Right renal pelvis (tissue), 4 donors: ENCODE measurements around the gene INHA. TPM values are rescaled to one million over a fixed set of nuclear protein-coding genes. Genes with fewer than 3 reads are reported as not detected.

Experiments
- DNase-seq, 4 donors: peaks; one replicate each; pipeline ENCODE4 v3.0.0-alpha.2; 2013; ENCODE audit warnings: low read depth in 4 of 4, low spot score in 3 of 4, missing footprints in 1 of 4
- polyA plus RNA-seq, 4 donors: library from polyadenylated mRNA; unstranded; fragments of 120-200 nt; gene quantifications; one replicate each; pipeline ENCODE4 v1.2.1, GENCODE V29; 2013; ENCODE audit not compliant: insufficient read length in 4 of 4

The INHA gene
- polyA plus RNA-seq, 4 donors = 0.51 to 2.0 (median 1.6) TPM

DNA sequence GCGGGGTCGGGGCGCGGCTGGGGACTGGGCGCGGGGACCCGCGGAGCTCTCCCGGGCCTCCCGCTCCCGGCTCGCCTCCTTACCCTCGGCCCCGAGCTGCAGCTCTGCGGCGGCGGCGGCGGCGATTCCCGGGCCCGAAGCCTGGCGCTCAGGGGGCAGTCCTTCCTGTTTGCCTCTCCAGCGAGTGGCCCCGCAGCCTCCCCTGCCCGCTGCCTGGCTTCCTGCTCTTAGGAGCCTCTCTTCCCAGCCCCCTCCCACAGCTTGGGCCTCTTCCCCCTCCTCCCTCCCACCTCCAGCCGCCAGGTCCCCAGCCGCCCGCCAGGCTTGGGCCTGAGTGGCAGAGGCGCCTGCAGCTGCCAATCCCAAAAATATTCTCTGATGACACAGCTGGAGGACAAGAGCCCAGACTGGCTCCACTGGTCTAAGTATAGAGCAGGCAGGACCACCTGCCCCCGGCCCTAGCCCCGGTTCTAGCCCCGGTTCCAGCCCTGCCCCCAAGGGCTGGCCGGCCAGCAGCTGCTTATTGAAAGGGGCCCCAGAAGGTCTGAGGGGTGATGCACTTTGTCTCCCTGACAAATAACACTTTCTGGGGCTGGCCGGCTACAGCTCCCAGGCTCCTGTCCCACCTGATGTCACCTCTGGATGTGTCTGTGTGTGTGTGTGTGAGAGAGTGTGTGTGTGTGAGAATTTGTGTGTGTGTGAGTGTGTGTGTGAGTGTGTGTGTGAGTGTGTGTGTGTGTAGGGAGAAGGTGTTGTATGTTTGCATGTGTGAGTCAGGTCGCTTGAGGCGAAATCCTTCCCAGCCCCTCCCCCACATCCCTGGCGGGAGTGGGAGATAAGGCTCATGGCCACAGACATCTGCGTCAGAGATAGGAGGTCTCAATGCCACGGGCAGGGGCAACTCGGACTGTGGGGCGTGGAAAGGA is 536 bp upstream of the INHA start, which contains the start of gene OBSL1:
TSS of gene OBSL1 (minus strand) at position 229 of the 926 bp plus-strand sequence. CDS start 307 bp downstream, outside the sequence.
- peak in 3 of 4 donors; percentile 54 to 70 (median 57) for DNase-seq

DNA sequence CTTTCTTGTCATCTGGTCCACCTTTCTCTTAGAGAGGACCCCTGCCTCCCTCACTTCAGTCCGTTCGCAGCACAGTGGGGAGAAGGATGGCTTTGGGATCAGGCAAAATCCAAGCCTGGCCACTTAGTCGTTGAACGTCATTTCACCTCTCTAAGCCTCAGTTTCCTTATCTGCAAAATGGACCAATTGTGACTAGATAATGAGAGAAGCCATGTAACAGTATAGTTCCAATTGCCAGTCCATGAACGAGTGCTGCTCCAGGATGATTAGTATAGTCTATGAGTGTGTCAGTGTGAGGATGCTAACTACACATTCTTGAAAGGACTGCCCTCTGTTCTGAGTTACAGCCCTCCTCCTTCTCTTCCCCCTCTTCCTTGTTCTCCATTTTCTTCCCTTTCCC is 1.1 kb downstream of the INHA start:
- no peak for DNase-seq

GRCh38 chr2:219574484-219575311 is 2.6 kb downstream of the INHA start:
- DNase-seq = no peak

DNA sequence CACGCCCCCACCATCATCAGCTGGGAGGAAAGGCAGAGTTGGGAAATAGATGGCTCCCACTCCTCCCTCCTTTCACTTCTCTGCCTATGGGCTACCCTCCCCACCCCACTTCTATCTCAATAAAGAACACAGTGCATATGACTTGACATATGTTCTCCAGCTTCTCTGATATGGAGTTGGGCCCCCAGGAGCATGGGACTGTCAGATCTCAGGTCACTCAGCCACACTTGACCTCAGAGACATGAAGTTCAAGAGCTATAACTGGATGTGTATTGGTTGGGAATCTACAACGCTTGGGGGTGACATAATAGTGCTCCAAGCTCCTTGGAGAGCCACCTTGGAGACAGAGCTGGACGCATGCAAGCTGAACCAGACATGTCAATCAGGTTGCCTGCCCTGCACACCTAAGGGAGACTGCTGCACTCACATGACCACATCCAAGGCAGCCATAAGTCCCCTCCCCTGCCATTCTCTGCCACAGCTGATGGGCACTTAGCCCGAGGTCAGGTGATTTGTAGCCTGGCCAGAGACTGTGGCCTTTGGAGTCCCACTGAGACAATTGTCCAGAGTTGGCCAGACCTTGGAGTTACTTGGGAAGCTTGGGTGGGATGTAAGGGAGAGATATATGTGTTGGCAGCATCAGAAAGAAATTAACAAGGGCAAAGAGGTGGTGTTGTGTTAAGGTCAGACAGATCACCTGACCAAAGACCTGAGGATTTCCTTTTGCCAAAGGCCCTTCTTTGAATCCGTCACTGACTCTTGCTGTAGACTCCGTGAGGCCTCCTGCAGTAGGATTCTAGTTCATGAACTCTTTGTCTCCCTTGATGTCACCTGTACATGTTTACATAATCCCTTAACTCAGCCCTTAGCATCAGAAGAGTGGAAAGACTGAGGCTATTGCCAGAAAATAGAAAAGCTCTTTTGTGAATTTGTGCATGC is 3.7 kb downstream of the INHA start:
- DNase-seq = no peak

GRCh38 chr2:219576505-219577388 is 4.6 kb downstream of the INHA start:
- DNase-seq = no peak

DNA sequence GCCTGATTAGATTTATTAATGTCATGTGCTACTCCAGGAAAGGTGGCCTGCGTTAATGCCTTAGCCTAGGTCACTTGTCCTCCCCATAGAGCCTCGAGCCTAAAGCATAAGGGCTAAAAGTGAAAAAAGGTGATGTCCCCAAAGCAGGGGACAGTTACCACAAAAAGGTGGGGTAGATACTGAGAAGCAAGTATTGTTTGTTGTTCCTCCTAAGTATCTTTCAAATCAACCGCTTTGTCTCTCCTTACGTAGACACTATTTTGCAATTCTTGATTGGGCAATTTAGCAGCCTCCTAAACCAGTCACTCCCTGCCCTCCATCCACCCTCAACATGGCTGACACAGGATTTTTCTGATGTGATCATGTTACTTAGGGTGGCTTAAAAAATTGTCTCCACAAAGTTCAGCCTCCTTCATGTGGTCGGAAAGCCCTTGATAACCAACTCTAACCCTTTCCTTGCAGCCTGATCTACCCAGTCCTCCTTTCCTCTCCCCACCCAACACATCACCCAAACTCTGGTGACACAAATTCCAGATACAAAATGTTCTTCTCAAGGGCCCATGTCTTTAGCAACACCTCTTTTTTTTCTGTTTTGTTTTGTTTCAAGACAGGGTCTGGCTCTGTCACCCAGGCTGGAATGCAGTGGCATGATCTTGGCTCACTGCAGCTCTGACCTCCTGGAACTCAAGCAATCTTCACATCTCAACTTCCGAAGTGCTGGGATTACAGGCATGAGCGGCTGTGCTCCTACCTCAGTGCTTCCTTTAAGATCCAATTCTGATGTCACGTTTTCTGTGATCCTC is 6.9 kb downstream of the INHA start:
- DNase-seq = no peak

GRCh38 chr2:219581346-219581745 is 9.2 kb downstream of the INHA start:
- DNase-seq = no peak

DNA sequence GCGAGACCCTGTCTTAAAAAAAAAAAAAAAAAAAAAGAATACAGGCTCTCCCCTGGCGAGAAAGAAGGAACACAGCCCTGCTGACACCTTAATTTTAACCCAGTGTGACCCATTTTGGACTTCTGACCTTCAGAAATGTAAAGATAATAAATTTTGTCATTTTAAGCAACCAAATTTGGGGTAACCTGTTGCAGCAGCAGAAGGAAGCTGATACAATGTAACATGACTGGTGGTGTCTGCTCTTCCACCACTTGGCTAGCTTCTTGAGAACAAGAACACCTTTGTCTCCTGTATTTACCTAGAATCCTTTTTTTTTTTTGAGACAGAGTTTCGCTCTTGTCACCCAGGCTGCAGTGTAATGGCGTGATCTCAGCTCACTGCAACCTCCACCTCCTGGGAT is 19.0 kb downstream of the INHA start:
- DNase-seq = no peak

GRCh38 chr2:219592736-219593135 is 20.6 kb downstream of the INHA start:
- DNase-seq = no peak

- DNase-seq = no peak
Measured at GRCh38 chr2:219593154-219593553, 21.0 kb downstream of the INHA start.

DNA sequence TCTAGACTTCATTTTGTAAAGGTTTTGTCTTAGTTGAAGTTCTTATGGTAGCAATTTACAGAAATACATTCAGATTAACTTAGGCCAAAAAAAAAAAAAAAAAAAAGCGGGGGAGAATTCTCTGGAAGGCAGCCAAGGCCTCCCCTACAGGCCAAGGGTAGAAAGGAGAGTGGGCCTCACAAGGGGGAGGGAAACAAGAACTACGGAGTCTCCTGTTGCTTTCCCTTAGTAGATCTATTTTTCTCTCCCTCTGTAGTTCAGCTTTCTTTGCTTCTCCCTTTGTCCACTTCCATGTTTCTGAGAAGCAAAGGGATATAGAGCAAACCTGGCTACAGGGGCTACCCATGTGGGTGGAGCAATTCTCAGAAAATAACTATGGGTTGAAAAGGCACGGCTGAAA is 23.1 kb downstream of the INHA start:
- peak in 2 of 4 donors; percentile 57 to 58 for DNase-seq

DNA sequence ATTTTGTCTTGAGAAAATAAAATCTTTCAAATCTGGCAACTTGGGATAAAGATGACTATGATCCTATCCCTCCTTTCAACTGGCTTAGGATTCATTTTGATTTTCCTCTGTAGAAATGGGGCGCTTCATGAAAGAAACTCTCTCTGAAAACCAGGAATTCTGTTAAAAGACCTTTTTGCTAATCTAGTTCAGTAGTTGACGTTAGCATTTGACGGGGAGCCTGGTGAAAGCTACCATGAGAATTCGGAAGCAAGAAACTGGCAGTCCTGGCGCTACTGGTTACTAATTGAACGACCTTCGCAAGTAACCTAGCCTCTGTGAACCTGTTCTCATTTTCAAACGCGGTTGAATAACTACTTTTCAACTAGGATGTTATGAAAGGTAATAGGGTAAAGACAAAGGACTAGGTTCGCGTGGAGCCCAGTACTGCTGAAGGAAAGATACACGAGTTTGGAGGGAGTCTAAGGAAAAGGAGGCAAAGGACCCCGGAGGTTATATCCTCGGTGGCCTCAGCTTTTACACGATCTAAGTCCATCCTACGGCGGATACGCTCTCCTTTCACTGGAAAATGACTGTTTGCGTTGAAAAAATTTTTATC is 24.9 kb downstream of the INHA start:
- peak in 1 of 4 donors; percentile 25 for DNase-seq

DNA sequence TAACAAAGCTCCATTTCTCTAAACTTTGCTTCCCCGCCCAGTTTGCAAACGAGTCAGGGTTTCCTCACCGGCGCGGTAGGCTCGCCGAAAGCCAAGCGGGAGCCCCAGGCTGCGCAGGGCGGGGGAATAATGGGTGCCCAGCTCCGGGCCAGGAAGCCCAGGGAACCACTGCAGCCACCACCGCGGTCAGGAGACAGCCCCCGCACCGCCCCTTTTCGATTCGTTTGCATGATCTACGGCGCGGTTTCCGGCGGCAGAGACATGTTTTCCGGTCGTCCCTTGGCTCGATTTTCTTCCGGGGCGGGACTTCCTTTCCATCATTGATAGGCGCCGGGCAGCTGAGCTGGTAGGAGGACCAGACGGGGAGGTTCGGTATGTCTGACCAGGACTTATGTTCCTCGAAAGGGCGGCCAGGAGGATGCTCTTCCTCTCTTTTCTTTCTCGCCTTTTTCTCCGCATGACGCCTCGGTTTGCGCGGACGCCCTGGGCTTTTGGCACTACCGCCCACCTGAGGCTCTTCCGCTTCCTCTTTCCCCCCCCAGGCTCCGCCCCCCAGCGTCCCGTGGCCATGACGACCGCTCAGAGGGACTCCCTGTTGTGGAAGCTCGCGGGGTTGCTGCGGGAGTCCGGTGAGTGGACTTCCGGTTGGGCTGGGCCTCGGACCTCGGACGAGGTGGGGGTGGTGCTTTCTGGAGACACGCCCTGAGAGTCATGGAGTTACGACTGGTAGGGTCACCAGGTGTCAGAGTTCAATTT is 25.6 kb downstream of the INHA start, which contains the start of gene STK11IP:
TSS of gene STK11IP (plus strand) at position 306 of the 756 bp plus-strand sequence. CDS start at position 569, 263 bp downstream.
- peak; percentile 96 to 98 (median 96) for DNase-seq

- DNase-seq = no peak
Measured at GRCh38 chr2:219598308-219599078, 26.4 kb downstream of the INHA start.

- no peak for DNase-seq
Measured at GRCh38 chr2:219603771-219604170, 31.7 kb downstream of the INHA start.

DNA sequence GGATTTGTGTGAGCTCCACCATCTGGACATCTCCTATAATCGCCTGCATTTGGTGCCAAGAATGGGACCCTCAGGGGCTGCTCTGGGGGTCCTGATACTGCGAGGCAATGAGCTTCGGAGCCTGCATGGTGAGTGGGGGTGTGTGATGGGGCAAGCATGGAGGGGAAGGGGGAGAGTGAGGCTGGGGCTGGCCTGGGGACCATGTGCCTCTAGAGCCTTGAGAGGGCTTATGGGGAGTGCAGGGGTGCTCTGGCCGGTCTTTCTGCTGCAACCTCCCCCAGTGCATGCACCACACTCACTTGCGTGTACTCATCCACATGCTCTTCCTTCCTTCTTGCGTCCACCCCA is 33.5 kb downstream of the INHA start:
- no peak for DNase-seq

DNA sequence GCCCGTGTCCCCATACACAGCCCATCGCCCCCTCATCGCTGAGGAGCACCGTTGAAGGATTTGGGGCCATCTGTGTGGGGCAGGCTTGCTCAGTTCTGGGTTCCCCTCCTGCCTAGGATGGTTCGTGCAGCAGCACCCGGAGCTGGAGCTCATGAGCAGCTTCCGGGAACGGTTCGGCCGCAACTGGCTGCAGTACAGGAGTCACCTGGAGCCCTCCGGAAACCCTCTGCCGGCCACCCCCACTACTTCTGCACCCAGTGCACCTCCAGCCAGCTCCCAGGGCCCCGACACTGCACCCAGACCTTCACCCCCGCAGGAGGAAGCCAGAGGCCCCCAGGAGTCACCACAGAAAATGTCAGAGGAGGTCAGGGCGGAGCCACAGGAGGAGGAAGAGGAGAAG is 35.8 kb downstream of the INHA start:
- no peak for DNase-seq
